ENCODE data around the gene LRGUK.

The LRGUK gene

GRCh38 chr7:134307320-134307719 is 180.2 kb downstream of the LRGUK start:
- DNase-seq = no peak

DNA sequence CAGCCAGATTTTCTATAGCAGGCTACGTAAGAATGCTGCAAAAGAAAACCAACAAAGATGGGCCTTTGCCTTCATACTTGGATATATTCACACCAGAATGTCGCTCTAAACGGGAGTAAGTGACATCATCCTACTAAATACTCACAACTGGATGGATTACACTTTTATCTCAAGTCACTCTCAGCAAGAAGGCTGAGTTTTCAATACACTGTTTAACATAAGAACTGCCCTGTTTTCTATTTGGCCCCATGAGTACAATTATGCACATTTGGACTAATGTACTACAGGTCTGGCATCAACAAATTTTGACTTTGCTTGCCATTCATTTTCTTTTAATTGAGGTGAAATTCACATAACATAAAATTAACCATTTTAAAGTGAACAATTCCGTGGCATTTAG is 181.4 kb downstream of the LRGUK start:
- no peak for DNase-seq

DNA sequence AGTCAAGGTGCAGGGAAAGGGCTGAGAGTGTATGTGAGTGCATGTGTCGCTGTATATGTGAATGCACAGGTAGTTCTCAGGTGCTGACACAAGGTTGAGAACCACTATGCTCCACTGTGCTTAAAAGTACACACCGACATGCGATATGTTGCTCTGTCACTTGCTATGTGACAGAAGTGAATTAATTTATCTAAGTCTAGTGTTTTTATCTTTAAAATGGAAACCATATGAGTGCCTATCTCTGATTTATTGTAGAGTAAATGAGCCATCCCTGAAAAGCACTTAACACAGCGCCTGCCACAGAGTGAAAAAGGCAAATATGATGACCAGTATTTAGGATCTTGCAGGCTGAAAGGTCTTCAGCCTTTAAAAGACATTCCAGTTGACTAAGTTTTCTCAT is 184.7 kb downstream of the LRGUK start:
- DNase-seq = no peak

- no peak for DNase-seq
Observed at GRCh38 chr7:134312717-134313116, 185.6 kb downstream of the LRGUK start.

GRCh38 chr7:134313543-134313942 is 186.4 kb downstream of the LRGUK start:
- no peak for DNase-seq

Measured in NCI-H1694 treated with DMSO at 0.1 percent for 48 hours (cell line).